ENCODE measurements around the gene PAK5.

Gene PAK5

GRCh38 chr20:9574181-9574580 lies 264.7 kb downstream of the PAK5 start:
- no peak for DNase-seq

- no peak for DNase-seq
Observed at GRCh38 chr20:9573335-9574151, 265.3 kb downstream of the PAK5 start.

- DNase-seq, result no peak
Observed at GRCh38 chr20:9572670-9573069, 266.2 kb downstream of the PAK5 start.

DNA sequence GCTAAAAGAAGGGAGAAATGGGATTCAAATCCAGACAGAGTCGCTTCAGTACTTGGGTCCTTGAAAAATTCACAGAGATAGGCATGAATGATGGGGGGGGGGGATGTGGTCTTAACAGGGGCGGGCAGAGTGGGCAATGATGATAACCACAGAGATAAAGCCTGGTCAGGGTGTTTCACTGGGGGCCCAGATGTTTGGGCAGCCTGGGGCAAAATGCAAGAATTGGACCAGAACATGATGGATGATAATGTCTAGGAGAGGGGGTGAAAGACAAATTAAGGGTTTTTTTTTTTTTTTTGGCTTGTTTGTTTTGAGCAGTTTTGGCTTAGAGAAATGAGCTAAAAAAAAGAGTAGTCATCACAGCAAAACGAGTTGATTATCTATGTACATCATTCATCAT lies 267.1 kb downstream of the PAK5 start:
- DNase-seq, result no peak

DNA sequence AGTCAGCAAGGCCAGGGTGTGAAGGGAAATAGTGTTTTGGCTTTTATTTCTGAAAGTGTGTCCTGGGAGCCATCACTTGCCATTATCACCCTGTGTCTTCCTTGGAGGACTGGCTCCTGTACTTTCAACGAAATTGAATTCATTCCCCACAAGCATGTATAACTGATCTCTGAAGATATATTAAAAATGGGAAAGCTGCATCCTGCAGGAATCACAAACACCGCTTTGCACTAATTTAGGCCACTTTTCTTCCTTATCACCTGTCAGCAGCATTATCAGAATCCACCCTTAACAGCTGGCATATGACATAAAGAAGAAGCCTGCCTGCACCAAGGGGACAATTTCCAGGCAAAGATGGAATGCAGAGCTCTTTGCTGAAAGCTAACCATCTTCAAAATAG lies 268.3 kb downstream of the PAK5 start:
- no peak for DNase-seq

- DNase-seq, result no peak
Observed at GRCh38 chr20:9566977-9567376, 271.9 kb downstream of the PAK5 start.

- DNase-seq, result no peak
Observed at GRCh38 chr20:9565910-9566550, 272.8 kb downstream of the PAK5 start.

- DNase-seq, result no peak
Observed at GRCh38 chr20:9557411-9557810, 281.5 kb downstream of the PAK5 start.

DNA sequence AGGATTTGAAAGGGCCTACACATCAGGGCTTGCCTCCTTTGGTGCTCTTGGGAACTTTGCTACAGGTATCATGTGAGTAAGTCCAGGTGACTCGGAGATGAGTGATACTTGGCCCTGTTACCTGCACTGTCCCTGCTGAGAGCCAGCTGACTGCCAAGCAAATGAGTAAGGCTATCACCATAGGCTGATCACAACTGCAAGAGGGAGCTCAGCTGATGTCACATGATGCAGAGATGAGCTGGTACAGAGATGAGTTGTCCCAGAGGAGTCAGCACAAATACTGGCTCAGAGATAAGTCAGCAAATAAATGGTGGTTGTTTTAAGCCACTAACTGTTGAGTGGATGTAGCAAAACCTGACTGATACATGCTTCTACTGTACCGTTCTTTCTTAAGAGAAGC lies 283.1 kb downstream of the PAK5 start:
- DNase-seq, result peak in 3 of 4 experiments; percentile 21 to 47 (median 34)

DNA sequence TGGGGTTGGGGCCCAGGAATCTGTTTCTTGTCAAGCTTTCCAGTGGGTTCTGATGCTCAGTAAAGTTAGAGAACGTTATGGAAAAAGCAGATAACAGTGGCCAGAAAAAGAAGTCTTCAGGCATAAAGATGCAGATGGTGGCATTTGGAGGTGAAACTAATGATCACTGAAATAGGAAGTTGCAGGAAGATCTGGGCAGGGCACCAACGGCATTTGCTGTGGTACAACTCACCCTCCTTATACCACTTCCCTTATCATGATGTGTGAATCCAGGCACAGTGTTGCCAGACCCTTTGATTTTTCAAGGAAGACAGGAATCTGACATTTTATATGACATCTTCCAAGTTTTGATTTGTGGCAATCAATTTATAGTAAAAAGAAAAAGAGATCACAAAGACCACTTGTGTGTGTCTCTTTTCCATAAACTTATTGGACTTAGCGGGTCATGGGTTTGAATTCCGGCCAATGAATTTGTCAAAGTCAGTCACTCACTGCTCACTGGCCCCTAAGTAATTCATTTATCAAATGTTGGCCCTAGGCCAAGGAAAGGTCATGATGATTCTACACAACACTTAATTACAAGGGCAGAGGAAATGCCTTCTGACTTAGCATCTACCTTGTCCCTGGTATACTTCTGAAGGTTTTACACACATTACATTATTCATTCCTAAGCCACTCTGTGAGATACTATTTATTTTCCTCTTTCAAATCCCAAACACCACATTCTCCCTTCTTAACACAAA lies 286.9 kb downstream of the PAK5 start:
- DNase-seq, result peak in 3 of 4 experiments; percentile 6 to 28 (median 20)

- DNase-seq, result no peak
Observed at GRCh38 chr20:9550871-9551270, 288.0 kb downstream of the PAK5 start.

- no peak for DNase-seq
Observed at GRCh38 chr20:9550283-9550682, 288.6 kb downstream of the PAK5 start.

DNA sequence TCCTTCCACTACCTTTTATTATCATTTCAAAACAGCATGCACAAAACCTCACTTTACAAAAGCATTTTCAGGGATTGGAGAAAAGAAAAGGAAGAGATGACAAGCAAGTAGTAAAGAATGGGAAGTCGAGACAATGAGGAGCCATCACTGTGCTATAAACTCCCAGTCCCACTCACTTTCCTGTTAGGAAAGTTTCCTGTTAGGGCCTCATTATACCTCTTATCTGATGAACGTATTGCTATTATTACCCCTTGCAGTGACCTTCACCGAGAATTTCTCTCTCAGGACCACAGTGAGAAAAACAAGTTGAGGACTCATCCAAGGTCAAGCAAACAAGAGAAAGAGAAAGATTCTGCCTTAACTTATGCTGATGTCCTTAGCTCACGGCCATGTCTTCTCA lies 295.7 kb downstream of the PAK5 start:
- DNase-seq, result no peak

GRCh38 chr20:9535449-9535848 lies 303.4 kb downstream of the PAK5 start:
- DNase-seq, result no peak

DNA sequence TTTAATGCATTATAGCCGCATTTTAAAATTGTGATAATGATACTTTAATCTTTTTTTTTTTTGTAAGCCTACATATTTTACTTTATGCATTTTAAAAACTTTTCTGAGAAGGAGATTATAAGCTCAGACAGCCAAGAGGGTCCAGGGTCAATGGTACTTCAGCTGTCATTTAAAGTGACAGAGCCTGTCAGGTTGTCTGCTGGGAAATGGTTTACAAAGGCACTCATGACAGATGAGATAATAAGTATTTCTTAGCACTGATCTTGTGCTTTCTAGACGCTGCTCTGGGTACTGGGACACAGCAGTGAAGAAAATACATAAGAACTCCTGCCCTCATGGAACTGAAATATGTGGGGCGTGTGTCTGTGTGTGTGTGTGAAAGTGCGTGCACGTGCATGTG lies 304.9 kb downstream of the PAK5 start:
- DNase-seq, result no peak

GRCh38 chr20:9532069-9532838 lies 306.6 kb downstream of the PAK5 start:
- DNase-seq, result no peak

- no peak for DNase-seq
Observed at GRCh38 chr20:9531581-9531980, 307.3 kb downstream of the PAK5 start.

DNA sequence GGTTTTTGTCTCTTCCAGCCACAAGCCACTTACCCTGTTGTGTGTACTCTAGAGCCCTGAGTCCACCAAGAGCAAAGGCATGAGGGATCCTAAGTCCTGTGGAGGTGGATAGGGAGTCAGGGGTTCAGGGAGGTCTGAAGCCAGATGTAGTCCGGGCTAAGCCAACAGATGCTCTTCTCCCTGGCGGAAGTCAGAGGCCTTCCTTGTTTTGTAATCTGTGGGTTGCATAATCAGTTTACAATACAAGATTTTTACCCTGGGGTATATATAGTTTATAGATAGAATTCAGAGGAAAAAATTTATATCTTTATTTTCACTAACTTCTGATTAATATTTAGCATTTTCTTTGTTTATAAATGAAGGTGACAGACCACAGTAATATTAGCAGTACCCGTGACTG lies 315.2 kb downstream of the PAK5 start:
- peak in 3 of 4 experiments; percentile 33 to 63 (median 54) for DNase-seq

DNA sequence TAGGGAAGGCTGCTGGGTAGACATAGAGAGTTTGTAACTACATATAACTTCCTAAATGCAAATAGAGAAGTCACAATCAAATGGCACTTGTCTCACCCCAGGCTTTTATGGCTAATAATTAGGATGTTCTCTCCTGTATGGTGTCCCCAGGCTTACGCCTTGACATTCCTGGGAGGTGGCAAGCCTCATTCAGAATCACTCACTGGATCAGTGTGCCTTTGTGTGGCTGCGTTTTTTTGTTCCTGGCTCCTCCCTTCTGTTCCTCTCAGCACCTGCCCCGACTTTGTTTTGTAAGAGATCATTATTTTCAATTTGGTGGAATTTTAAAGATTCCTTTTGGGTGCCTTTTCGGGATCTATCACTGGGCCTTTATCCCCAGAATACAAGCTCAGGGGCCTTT lies 318.8 kb downstream of the PAK5 start:
- peak in 1 of 4 experiments; percentile 13 for DNase-seq

- no peak for DNase-seq
Observed at GRCh38 chr20:9518576-9519175, 320.2 kb downstream of the PAK5 start.

- DNase-seq, result no peak
Observed at GRCh38 chr20:9517297-9518162, 321.3 kb downstream of the PAK5 start.

Data from suppressor macrophage (primary cell).